ENCODE measurements around the gene SLC17A7.

DNA sequence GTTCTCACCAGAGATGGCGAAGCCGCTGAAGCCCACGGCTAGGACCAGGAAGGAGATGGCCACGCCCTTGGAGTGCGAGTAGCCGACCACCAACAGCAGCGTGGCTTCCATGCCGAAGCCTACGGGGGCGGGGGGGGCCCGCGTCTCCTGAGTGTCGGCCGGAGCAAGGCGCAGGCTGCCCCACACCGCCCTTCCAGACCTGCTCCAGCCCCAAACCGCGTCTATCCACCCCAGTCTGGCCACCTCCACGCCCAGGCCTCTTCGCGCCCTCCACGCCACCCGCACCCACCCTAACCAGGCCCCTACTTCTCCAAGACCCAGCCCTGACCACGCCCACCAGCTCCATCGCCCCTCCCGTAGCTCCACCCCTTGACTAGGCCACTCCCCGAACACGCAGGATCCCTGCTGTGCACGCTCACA is 10.0 kb downstream of the SLC17A7 start:
- TF ChIP-seq, protein P1, sequence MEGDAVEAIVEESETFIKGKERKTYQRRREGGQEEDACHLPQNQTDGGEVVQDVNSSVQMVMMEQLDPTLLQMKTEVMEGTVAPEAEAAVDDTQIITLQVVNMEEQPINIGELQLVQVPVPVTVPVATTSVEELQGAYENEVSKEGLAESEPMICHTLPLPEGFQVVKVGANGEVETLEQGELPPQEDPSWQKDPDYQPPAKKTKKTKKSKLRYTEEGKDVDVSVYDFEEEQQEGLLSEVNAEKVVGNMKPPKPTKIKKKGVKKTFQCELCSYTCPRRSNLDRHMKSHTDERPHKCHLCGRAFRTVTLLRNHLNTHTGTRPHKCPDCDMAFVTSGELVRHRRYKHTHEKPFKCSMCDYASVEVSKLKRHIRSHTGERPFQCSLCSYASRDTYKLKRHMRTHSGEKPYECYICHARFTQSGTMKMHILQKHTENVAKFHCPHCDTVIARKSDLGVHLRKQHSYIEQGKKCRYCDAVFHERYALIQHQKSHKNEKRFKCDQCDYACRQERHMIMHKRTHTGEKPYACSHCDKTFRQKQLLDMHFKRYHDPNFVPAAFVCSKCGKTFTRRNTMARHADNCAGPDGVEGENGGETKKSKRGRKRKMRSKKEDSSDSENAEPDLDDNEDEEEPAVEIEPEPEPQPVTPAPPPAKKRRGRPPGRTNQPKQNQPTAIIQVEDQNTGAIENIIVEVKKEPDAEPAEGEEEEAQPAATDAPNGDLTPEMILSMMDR (IDR thresholded peaks at IDR 0.05), result no peak
- TF ChIP-seq ZFX (IDR thresholded peaks at IDR 0.05; ENCODE audit: borderline replicate concordance), result no peak
